Measurements from ENCODE around the gene NR1H3. TPM values are rescaled to one million over a fixed set of nuclear protein-coding genes. Genes with fewer than 3 reads are reported as not detected.

NR1H3 gene
- total and polyA plus RNA-seq, 10 of the 15 experiments (the other 5 are each of a cell fraction or from before 2014, with no cell fraction given), result 2.6 to 8.9 (median 4.5) TPM

DNA sequence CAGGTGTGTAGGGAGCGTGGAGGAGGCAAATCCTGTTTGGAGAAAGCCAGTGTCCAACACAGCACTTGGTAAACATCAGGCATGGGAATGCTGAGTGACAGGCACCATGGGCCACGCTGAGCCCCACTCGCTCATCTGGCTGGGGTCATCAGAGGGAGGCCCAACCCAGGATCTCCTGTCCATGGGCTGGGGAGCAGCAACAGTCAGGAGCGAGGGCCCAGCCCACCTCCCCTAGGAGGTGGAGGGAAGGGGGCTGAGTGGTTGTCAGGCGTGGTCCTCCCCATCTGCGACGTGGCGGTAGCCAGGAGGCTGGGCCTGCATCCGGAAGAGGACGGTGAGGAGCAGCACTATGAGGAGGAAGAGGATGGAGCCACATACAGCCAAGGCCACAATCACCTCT is 17.9 kb upstream of the NR1H3 start:
- peaks cover 24 to 25% of the 10 kb centered on the region in 2 experiments for H3K36me3 ChIP-seq (ENCODE audit: control insufficient read depth in 2 of 2, insufficient read depth in 2 of 2, low read length in 1 of 2)
- ChIA-PET CTCF (no interaction called here), SMC1A (ENCODE audit: uncharacterized antibody, unreplicated experiment) (interaction anchor here (0.5 to 1.4 kb wide), 2 partner anchors 9 to 353 kb away, joined by 3 to 6 read pairs; partner anchors contain the start of gene ACP2), RAD21 (ENCODE audit: unreplicated experiment) (no interaction called here), POLR2A (interaction anchor here (0.5 to 2.2 kb wide), 3 partner anchors 8 to 562 kb away, joined by 3 to 5 read pairs (median 4); no protein-coding TSS in a partner anchor)
- TF ChIP-seq, protein P1, sequence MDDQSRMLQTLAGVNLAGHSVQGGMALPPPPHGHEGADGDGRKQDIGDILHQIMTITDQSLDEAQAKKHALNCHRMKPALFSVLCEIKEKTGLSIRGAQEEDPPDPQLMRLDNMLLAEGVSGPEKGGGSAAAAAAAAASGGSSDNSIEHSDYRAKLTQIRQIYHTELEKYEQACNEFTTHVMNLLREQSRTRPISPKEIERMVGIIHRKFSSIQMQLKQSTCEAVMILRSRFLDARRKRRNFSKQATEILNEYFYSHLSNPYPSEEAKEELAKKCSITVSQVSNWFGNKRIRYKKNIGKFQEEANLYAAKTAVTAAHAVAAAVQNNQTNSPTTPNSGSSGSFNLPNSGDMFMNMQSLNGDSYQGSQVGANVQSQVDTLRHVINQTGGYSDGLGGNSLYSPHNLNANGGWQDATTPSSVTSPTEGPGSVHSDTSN (IDR thresholded peaks at IDR 0.05; ENCODE audit: insufficient replicate concordance, low read depth, low read length), result no peak
- TF ChIP-seq POLR2A (IDR thresholded peaks at IDR 0.05; ENCODE audit: low read depth, low read length) (peak; percentile 66), EGR1 (IDR thresholded peaks at IDR 0.05; ENCODE audit: borderline replicate concordance in 1 of 2, low read depth in 2 of 2, low read length in 2 of 2) (no peak)
- TF ChIP-seq, protein P2, sequence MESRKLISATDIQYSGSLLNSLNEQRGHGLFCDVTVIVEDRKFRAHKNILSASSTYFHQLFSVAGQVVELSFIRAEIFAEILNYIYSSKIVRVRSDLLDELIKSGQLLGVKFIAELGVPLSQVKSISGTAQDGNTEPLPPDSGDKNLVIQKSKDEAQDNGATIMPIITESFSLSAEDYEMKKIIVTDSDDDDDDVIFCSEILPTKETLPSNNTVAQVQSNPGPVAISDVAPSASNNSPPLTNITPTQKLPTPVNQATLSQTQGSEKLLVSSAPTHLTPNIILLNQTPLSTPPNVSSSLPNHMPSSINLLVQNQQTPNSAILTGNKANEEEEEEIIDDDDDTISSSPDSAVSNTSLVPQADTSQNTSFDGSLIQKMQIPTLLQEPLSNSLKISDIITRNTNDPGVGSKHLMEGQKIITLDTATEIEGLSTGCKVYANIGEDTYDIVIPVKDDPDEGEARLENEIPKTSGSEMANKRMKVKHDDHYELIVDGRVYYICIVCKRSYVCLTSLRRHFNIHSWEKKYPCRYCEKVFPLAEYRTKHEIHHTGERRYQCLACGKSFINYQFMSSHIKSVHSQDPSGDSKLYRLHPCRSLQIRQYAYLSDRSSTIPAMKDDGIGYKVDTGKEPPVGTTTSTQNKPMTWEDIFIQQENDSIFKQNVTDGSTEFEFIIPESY (IDR thresholded peaks at IDR 0.05), result no peak
- TF ChIP-seq, protein P3, sequence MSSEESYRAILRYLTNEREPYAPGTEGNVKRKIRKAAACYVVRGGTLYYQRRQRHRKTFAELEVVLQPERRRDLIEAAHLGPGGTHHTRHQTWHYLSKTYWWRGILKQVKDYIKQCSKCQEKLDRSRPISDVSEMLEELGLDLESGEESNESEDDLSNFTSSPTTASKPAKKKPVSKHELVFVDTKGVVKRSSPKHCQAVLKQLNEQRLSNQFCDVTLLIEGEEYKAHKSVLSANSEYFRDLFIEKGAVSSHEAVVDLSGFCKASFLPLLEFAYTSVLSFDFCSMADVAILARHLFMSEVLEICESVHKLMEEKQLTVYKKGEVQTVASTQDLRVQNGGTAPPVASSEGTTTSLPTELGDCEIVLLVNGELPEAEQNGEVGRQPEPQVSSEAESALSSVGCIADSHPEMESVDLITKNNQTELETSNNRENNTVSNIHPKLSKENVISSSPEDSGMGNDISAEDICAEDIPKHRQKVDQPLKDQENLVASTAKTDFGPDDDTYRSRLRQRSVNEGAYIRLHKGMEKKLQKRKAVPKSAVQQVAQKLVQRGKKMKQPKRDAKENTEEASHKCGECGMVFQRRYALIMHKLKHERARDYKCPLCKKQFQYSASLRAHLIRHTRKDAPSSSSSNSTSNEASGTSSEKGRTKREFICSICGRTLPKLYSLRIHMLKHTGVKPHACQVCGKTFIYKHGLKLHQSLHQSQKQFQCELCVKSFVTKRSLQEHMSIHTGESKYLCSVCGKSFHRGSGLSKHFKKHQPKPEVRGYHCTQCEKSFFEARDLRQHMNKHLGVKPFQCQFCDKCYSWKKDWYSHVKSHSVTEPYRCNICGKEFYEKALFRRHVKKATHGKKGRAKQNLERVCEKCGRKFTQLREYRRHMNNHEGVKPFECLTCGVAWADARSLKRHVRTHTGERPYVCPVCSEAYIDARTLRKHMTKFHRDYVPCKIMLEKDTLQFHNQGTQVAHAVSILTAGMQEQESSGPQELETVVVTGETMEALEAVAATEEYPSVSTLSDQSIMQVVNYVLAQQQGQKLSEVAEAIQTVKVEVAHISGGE (CRISPR knock-in tag; IDR thresholded peaks at IDR 0.05), result no peak
- WGBS (ENCODE audit: insufficient coverage, insufficient replicate concordance, low lambda C conversion rate, missing lambda C conversion rate), result 94% methylated on average over 10 of the region's 10 CpGs
- H3K9ac ChIP-seq (ENCODE audit: control insufficient read depth, insufficient read depth, low read length), result no peak overlapping the region
- H3K4me1 ChIP-seq (ENCODE audit: control insufficient read depth, insufficient read depth, low read length), result no peaks in the 10 kb centered on the region
- FAIRE-seq (no peak), ATAC-seq (no peak), DNase-seq (ENCODE audit: low read depth, low spot score) (no peak)
- no peak overlapping the region for H3K4me2 ChIP-seq (ENCODE audit: control insufficient read depth, insufficient read depth)
- no peaks in the 10 kb centered on the region for H3K27me3 ChIP-seq (replicated peaks in 1 of 2; ENCODE audit: control insufficient read depth in 2 of 2, insufficient read depth in 2 of 2, low read length in 1 of 2)
- H4K20me1 ChIP-seq (ENCODE audit: control insufficient read depth, insufficient read depth), result 0 out of 2 replicates have a peak, but pooled peaks cover 3% of the 10 kb centered on the region
- intact Hi-C loops (cut with micrococcal nuclease; ENCODE audit: unreplicated experiment), result no loop called here
- no peak overlapping the region for H2AFZ ChIP-seq (ENCODE audit: control insufficient read depth, low read depth, low read length)
- BruUV-seq (replicated peaks), result no TSS peak
- in situ Hi-C loops (cut with MboI), result no loop called here
- H3K9me3 ChIP-seq (replicated peaks; ENCODE audit: control insufficient read depth, insufficient read depth, low read length), result no peaks in the 10 kb centered on the region
- H3K79me2 ChIP-seq (ENCODE audit: control insufficient read depth, insufficient read depth, low read length), result no peaks in the 10 kb centered on the region
- no peak overlapping the region for H3K4me3 ChIP-seq
- H3K27ac ChIP-seq (ENCODE audit: control insufficient read depth, insufficient read depth), result no peak overlapping the region

Measured in GM12878 (cell line).